SJCRH30 (cell line): Measurements from ENCODE around the gene GPR32. TPM values are rescaled to one million over a fixed set of nuclear protein-coding genes. Genes with fewer than 3 reads are reported as not detected.
"Not testable (repeated sequence)": the region's sequence is repeated elsewhere in the genome, so short reads cannot be mapped to it uniquely, and the experiment has no call there.

ENCODE experiments used
- DNase-seq, 2 experiments: peaks; one replicate each; pipeline ENCODE4 v3.0.0-alpha.2; 2015 to 2020
- H3K27ac ChIP-seq: fragments of 250-450 bp; sonication (Bioruptor Pico); 2 replicates; pipeline ENCODE4 v1.5.1; 2020; ENCODE audit warnings: mild to moderate bottlenecking, moderate library complexity
- H3K27me3 ChIP-seq: fragments of 250-450 bp; sonication (Bioruptor Pico); 2 replicates; pipeline ENCODE4 v1.5.1; 2020; ENCODE audit warnings: mild to moderate bottlenecking, moderate library complexity
- H3K36me3 ChIP-seq: fragments of 250-450 bp; sonication (Bioruptor Pico); 2 replicates; pipeline ENCODE4 v1.5.1; 2020; ENCODE audit warnings: mild to moderate bottlenecking, moderate library complexity
- H3K4me1 ChIP-seq: fragments of 250-450 bp; sonication (Bioruptor Pico); 2 replicates; pipeline ENCODE4 v1.5.1; 2020; ENCODE audit warnings: mild to moderate bottlenecking, moderate library complexity
- H3K4me3 ChIP-seq: fragments of 250-450 bp; sonication (Bioruptor Pico); 2 replicates; pipeline ENCODE4 v1.5.1; 2020; ENCODE audit warnings: mild to moderate bottlenecking, moderate library complexity
- H3K9me3 ChIP-seq: fragments of 250-450 bp; sonication (Bioruptor Pico); replicated peaks from 2 replicates; pipeline ENCODE4 v1.5.1; 2020; ENCODE audit warnings: mild to moderate bottlenecking, moderate library complexity
- total RNA-seq: library from RNA; depleted of rRNA; stranded (reverse); fragments of >200 nt; shearing (Covaris generic); gene quantifications from 2 replicates; pipeline ENCODE4 v1.2.3, GENCODE V29; 2014

GPR32 gene
- total RNA-seq, 1 experiment from 2014 or later: not detected

GRCh38 chr19:50764409-50764808 is 5.9 kb upstream of the GPR32 start:
- Histone ChIP-seq H3K27ac (no peak overlapping the region), H3K36me3 (no peaks in the 10 kb centered on the region), H3K27me3 (peaks cover 5% of the 10 kb centered on the region; the same call in 1 of the 2 replicates), H3K4me1 (no peaks in the 10 kb centered on the region), H3K4me3 (no peak overlapping the region), H3K9me3 (no peaks in the 10 kb centered on the region)
- DNase-seq: no peak

GRCh38 chr19:50766746-50767145 is 3.5 kb upstream of the GPR32 start:
- H3K27me3 ChIP-seq, H3K4me1 ChIP-seq, H3K36me3 ChIP-seq, H3K4me3 ChIP-seq, H3K27ac ChIP-seq, DNase-seq, H3K9me3 ChIP-seq: not testable (repeated sequence)

- H3K27me3 ChIP-seq, H3K4me1 ChIP-seq, DNase-seq, H3K36me3 ChIP-seq, H3K27ac ChIP-seq, H3K4me3 ChIP-seq, H3K9me3 ChIP-seq: not testable (repeated sequence)
These were observed 3.0 kb upstream of the GPR32 start for GRCh38 chr19:50767263-50767662.

GRCh38 chr19:50768277-50768676 is 2.0 kb upstream of the GPR32 start:
- Histone ChIP-seq H3K9me3 (peaks cover 3% of the 10 kb centered on the region; the same call in 1 of the 2 replicates), H3K27ac (no peak overlapping the region), H3K4me3 (no peak overlapping the region), H3K27me3 (peaks cover 2% of the 10 kb centered on the region; the same call in 1 of the 2 replicates), H3K4me1 (no peaks in the 10 kb centered on the region), H3K36me3 (no peaks in the 10 kb centered on the region)
- DNase-seq: no peak

GRCh38 chr19:50770888-50771287 is 624 bp downstream of the GPR32 start:
- H3K4me3 ChIP-seq: no peak overlapping the region
- no peaks in the 10 kb centered on the region for H3K4me1 ChIP-seq
- H3K9me3 ChIP-seq: peaks cover 3% of the 10 kb centered on the region; the same call in 1 of the 2 replicates
- no peak overlapping the region for H3K27ac ChIP-seq
- no peaks in the 10 kb centered on the region for H3K36me3 ChIP-seq
- H3K27me3 ChIP-seq: no peaks in the 10 kb centered on the region
- no peak for DNase-seq

GRCh38 chr19:50772476-50772875 is 2.2 kb downstream of the GPR32 start:
- DNase-seq: peak in 1 of 2 experiments; percentile 28
- Histone ChIP-seq H3K4me3 (no peak overlapping the region), H3K36me3 (no peaks in the 10 kb centered on the region), H3K27ac (no peak overlapping the region), H3K9me3 (peaks cover 3% of the 10 kb centered on the region; the same call in 1 of the 2 replicates), H3K4me1 (no peaks in the 10 kb centered on the region), H3K27me3 (peaks cover 4% of the 10 kb centered on the region; the same call in 1 of the 2 replicates)

- H3K27me3 ChIP-seq, DNase-seq, H3K27ac ChIP-seq, H3K9me3 ChIP-seq, H3K36me3 ChIP-seq, H3K4me1 ChIP-seq, H3K4me3 ChIP-seq: not testable (repeated sequence)
These were observed 2.6 kb downstream of the GPR32 start for GRCh38 chr19:50772912-50773311.

- H3K4me3 ChIP-seq, H3K9me3 ChIP-seq, H3K36me3 ChIP-seq, DNase-seq, H3K27ac ChIP-seq, H3K4me1 ChIP-seq: not testable (repeated sequence)
- peaks cover 14% of the 10 kb centered on the region for H3K27me3 ChIP-seq
These were observed 3.2 kb downstream of the GPR32 start for GRCh38 chr19:50773454-50773853.

GRCh38 chr19:50776131-50776530 is 5.9 kb downstream of the GPR32 start:
- H3K4me1 ChIP-seq: no peaks in the 10 kb centered on the region; the same call in 1 of the 2 replicates
- no peak for DNase-seq
- no peaks in the 10 kb centered on the region for H3K36me3 ChIP-seq
- H3K27ac ChIP-seq: no peak overlapping the region
- peaks cover 3% of the 10 kb centered on the region; the same call in 1 of the 2 replicates for H3K9me3 ChIP-seq
- H3K4me3 ChIP-seq: no peak overlapping the region
- peaks cover 22% of the 10 kb centered on the region for H3K27me3 ChIP-seq

GRCh38 chr19:50777261-50777660 is 7.0 kb downstream of the GPR32 start:
- Histone ChIP-seq H3K27me3 (peaks cover 22% of the 10 kb centered on the region), H3K4me3 (no peak overlapping the region), H3K4me1 (no peaks in the 10 kb centered on the region; the same call in 1 of the 2 replicates), H3K36me3 (no peaks in the 10 kb centered on the region), H3K9me3 (peaks cover 3% of the 10 kb centered on the region; the same call in 1 of the 2 replicates), H3K27ac (no peak overlapping the region)
- DNase-seq: no peak

- Histone ChIP-seq H3K27me3 (peaks cover 22% of the 10 kb centered on the region), H3K36me3 (no peaks in the 10 kb centered on the region), H3K9me3 (no peaks in the 10 kb centered on the region; the same call in 1 of the 2 replicates), H3K4me1 (no peaks in the 10 kb centered on the region; the same call in 1 of the 2 replicates), H3K27ac (no peak overlapping the region), H3K4me3 (no peak overlapping the region)
- no peak for DNase-seq
These were observed 7.6 kb downstream of the GPR32 start for GRCh38 chr19:50777830-50778303.

GRCh38 chr19:50778906-50779430 is 8.7 kb downstream of the GPR32 start:
- Histone ChIP-seq H3K36me3 (no peaks in the 10 kb centered on the region), H3K4me3 (no peak overlapping the region), H3K27me3 (peaks cover 22% of the 10 kb centered on the region), H3K9me3 (no peaks in the 10 kb centered on the region; the same call in 1 of the 2 replicates), H3K27ac (no peak overlapping the region), H3K4me1 (peaks cover 3% of the 10 kb centered on the region)
- no peak for DNase-seq

- Histone ChIP-seq H3K4me1 (peaks cover 3% of the 10 kb centered on the region), H3K27ac (no peak overlapping the region), H3K36me3 (no peaks in the 10 kb centered on the region), H3K4me3 (no peak overlapping the region), H3K27me3 (peaks cover 22% of the 10 kb centered on the region), H3K9me3 (no peaks in the 10 kb centered on the region; the same call in 1 of the 2 replicates)
- no peak for DNase-seq
These were observed 9.5 kb downstream of the GPR32 start for GRCh38 chr19:50779504-50780457.

- no peaks in the 10 kb centered on the region; the same call in 1 of the 2 replicates for H3K9me3 ChIP-seq
- peaks cover 3% of the 10 kb centered on the region for H3K4me1 ChIP-seq
- no peaks in the 10 kb centered on the region for H3K36me3 ChIP-seq
- no peak overlapping the region for H3K4me3 ChIP-seq
- DNase-seq: peak; percentile 67 to 74
- H3K27ac ChIP-seq: no peak overlapping the region
- H3K27me3 ChIP-seq: peaks cover 22% of the 10 kb centered on the region
These were observed 10.6 kb downstream of the GPR32 start for GRCh38 chr19:50780753-50781435.

GRCh38 chr19:50783848-50784152 is 13.5 kb downstream of the GPR32 start:
- not testable (repeated sequence) for DNase-seq, H3K9me3 ChIP-seq, H3K36me3 ChIP-seq, H3K4me1 ChIP-seq, H3K27ac ChIP-seq, H3K27me3 ChIP-seq, H3K4me3 ChIP-seq
